OCI-LY7 (cell line): ENCODE measurements around the gene POLD2.

Experiments
- EZH2phosphoT487 ChIP-seq: fragments of 200-600 bp; sonication (generic); IDR thresholded peaks from 2 replicates; pipeline ENCODE4 v1.6.1; 2018; ENCODE audit warnings: low read depth, borderline replicate concordance, mild to moderate bottlenecking, mixed run types, antibody characterized with exemption, low read length, moderate library complexity, mixed read lengths
- TF ChIP-seq, protein P1 (sequence below): fragments of 200-600 bp; sonication (generic); conservative IDR thresholded peaks from 2 replicates; pipeline ENCODE4 v1.5.1; 2014; ENCODE audit warnings: mild to moderate bottlenecking, antibody characterized with exemption, low read length, moderate library complexity, mixed read lengths

DNA sequence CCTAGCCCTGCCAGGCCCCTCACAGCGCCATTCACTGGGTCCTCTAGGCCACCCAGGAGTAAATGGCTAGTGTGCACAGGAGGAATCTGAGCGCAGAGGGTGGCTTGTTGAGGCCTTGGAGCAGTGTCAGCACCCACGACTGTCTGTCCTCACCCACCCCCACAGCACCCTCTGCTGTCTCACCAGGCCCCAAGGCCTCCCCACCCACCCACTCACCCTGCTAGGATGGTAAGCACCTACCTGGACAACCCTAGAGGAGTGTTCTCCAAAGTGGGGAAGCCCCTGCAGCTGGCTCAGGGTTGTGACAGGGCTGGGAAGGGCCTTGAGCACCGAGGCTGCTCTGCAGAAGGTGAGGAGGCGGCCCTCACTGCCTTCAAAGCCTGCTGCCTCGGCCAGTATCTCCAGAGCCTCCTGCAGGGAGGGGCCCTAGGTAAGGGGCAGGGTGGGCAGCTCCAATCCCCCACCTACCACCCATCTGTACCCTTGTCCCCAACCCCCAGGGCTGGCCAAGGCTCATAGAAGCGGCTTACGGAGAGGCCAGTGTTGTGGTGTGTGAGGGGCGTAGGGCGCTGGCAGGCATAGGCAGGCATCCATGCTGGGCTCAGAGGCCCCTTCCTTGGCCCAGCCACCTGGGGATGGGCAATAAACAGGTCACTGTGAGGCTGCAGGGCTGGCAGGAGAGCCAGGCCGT is 43.9 kb downstream of the POLD2 start:
- TF ChIP-seq, protein P1, sequence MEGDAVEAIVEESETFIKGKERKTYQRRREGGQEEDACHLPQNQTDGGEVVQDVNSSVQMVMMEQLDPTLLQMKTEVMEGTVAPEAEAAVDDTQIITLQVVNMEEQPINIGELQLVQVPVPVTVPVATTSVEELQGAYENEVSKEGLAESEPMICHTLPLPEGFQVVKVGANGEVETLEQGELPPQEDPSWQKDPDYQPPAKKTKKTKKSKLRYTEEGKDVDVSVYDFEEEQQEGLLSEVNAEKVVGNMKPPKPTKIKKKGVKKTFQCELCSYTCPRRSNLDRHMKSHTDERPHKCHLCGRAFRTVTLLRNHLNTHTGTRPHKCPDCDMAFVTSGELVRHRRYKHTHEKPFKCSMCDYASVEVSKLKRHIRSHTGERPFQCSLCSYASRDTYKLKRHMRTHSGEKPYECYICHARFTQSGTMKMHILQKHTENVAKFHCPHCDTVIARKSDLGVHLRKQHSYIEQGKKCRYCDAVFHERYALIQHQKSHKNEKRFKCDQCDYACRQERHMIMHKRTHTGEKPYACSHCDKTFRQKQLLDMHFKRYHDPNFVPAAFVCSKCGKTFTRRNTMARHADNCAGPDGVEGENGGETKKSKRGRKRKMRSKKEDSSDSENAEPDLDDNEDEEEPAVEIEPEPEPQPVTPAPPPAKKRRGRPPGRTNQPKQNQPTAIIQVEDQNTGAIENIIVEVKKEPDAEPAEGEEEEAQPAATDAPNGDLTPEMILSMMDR: no peak
- TF ChIP-seq EZH2phosphoT487: no peak
